T-helper 1 cell treated with Interleukin-12 subunit alpha and Interleukin-12 subunit beta and Interleukin-4 antibody, amounts not matched to agents 30 ng/mL and 1 ng/mL, for 36 hours (primary cell): ENCODE data around the gene MORN1. TPM values are rescaled to one million over a fixed set of nuclear protein-coding genes. Genes with fewer than 3 reads are reported as not detected.

Experiments used
- intact Hi-C: fragments of 100-400 bp; cut with micrococcal nuclease; formaldehyde crosslinking; loops from one replicate; pipeline ENCODE4 v1.15.1; 2024
- total RNA-seq: library from RNA; stranded (reverse); gene quantifications from 2 replicates; pipeline ENCODE4 v1.2.3, GENCODE V29; 2022

The MORN1 gene
- total RNA-seq, 1 donor from 2014 or later: 7.8 TPM

GRCh38 chr1:2375923-2376260, 15.5 kb downstream of the MORN1 start:
- intact Hi-C loops: no loop called here

GRCh38 chr1:2375246-2375922, 16.0 kb downstream of the MORN1 start:
- intact Hi-C loops: no loop called here

DNA sequence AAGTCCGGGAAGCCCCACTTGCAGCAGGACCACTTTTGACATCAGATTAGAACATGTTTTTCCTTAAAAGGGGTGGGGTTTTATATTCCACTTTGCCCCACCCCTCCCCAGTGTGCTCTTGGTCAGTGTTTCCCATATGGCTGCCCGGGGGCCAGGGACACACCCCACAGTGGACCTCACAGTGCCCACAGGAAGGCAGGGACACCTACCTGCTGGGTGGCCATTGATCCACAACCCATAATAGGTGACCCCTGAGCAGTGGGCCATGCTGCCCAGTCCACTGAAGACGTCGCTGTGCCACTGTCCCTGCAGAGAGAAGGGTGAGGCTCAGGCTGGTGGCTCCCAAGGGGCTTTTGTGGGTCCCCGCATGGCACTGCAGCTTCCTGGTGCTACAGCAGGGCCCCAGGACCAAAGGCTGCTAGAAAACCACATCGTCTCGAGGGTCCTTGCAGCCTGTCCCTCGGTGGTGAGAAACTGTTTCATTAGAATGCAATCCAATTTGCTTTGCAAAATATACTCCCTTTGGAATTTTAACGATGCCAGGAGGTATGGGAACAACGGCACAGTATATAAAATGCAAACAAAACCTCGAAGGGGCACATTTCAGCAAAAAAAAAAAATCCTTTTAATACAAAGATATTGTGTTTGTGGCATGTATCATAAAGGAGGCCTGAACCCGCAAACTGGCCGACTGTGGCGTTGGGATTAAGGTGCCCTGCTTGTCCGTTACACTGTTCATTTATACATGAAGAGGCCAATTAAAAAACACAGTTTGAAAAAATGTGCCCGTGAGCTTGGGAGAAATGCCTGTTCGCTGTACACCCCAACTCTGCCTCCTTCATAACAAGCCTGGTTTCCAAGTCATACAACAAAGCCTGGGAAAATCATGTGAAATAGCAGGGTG, 16.9 kb downstream of the MORN1 start:
- intact Hi-C loops: no loop called here

GRCh38 chr1:2373551-2374251, 17.7 kb downstream of the MORN1 start:
- intact Hi-C loops: no loop called here

GRCh38 chr1:2372551-2373490, 18.5 kb downstream of the MORN1 start:
- intact Hi-C loops: no loop called here

DNA sequence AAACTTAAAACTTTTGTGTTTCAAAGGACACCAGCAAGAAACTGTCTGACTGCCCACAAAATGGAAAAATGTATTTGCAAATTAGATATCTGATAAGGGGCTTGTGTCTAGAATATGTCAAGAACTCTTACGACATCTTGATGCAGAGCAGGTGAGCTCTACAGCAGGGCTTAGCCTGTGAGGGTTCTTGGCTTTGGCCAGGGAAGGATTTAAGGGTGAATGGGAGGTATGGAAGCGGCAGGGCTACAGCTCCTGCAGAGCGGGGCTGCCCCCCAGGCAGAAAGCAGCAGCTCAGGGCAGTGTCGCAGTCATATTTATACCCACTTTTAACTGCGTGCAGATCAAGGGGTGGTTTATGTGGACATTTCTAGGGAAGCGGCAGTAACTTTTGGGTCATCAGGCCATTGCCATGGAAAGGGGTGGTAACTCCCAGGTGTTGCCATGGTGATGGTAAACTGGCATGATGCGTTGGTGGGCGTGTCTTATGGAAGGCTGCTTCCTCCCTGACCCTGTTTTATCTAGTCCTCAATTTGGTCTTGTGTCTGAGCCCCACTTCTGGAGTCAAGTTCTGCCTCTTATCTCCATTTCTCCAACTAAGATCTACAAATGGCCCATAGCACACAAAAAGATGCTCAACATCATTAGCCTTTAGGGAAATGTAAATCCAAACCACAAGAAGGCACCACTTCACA, 23.2 kb downstream of the MORN1 start:
- intact Hi-C loops: no loop called here

GRCh38 chr1:2363847-2364513, 27.4 kb downstream of the MORN1 start:
- intact Hi-C loops: no loop called here

DNA sequence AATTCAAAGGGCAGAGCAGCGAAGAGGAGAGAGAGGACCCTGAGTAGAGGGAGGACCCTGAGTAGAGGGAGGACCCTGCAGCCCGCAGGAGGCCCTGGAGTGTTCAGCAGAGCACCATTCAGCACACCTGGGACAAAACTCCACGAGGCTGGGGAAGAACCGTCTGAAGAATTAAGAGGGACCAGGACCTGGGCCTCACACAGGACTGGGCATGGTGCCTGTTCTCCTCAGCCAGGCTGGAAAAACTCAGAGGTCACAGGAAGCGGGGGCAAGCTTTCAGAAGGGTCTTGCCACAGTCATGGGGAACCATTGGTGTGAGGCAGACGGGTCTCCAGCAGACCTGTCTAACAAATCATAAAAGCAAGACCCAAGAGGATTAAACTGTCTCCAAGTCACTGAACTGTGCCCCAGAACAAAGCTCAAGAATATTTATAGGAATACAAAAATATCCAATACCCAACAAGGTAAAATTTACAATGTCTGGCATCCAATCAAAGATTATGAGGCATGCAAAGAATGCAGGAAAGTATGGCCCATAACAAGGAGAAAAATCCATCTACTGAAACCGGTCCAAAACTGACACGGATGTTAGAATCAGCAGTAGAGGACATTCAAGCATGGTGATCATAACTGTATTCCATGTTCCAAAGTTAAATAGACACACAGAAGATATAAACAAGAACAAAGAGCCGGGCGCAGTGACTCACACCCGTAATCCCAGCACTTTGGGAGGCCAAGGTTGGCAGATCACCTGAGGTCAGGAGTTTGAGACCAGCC, 30.6 kb downstream of the MORN1 start:
- intact Hi-C loops: no loop called here

DNA sequence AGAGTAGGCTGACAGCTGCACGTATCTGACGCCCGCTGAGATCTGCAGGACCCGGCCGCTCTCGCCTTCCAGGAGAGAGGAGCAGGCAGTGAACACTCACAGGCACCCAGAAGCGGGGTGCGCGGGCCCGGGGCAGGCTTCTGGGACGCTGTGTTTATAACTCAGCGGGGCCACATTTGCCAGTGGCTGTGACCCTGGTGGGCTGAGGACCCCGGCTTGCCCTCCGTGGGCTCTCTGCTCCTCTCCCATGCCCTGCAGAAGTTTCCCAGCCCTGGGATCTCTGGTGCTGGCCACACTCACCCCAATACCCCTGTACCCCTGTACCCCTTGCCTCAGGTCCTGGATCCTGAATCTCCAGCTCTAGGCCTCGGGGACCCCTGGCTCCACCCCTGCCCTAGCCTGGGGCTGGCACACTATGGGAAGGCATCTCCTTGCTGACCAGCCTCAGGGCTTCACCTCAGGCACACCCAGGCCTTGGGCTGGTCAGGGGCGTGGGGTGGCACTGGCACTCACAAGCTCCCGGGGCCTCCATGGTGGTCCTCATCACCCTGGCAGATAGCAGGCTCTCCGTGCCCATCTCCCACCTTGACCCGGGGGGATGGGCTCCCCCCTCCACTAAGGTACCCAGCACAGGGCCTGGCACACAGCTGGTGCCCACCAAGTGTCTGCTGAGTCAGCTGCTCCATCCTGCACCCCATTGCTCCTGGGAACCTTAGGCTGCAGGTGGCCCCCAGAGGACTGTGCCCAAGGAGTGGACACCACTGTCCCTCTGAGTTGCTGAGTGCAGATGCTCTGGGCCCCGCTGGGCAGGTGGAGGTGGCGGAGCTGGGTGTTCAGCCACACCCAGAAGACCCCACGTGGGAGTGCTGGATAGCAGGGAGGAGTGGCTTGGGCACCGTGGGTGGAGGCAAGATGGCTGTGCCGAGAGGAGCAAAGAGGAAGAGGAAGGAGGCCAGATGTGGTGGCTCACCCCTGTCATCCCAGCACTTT, 32.4 kb downstream of the MORN1 start:
- intact Hi-C loops: no loop called here

DNA sequence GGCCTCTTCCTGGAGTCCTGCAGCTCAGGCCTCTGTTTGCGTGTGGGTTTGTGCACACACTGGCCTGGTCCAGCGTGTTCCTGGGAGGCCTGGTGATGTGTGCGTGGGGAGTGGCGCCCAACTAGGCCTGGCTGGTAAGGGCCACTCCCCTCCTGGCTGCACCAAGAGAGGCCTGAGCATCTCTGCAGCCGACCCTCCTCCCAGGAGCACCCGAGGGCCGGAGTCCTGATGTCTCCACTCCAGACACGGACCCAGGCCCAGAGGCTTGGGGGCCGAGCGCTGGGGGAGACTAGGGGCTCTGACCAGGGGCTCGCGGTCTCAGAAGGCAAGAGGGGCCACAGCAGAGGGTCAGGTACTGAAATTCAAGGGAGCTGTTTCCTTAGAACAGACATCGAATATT, 33.3 kb downstream of the MORN1 start:
- intact Hi-C loops: no loop called here

DNA sequence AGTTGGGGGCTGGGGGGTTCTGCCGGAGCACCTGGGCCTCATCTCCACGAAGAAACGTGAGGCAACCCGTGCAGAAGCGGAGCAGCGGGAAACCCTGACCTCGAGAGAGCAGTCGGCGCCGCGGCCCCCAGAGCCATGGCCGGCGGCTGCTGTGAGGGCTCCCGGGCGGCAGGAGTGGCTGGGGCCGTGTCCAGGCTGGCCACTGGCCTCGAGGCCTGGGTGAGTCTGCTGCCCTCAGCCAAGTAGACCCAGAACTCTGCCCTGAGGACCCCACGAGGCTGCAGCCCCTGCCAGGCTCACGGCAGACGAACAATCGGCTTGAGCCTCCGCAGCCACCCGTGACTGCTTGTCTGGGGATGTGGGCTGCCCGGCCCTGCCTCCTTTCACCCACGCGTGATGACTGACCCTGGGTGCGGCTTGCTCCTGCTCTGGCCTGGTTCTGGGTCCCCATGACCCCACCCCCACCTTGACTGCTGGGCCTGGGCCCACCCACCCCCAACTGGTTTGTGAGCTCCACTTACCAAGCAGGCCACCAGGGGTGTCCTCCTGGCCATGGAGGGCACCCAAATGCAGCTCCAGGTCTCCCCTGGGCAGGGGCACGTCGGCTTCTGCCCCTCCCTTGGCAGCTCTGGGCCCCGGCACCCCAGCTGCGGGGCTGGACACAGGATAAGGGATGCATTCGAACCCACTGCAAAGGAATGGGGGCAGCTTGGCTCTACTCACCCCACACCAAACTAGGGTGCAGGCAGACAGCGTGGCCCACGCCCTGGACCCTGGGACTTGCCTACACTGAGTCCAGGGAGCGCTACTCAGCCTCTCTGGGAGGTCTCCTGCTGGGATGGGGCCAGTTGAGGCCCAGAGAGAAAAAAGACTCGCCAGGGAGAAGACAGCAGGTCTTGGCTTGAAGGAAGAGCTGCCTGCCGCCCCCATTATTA, 34.2 kb downstream of the MORN1 start:
- intact Hi-C loops: no loop called here

GRCh38 chr1:2356401-2356800, 35.0 kb downstream of the MORN1 start:
- intact Hi-C loops: no loop called here

GRCh38 chr1:2355373-2356261, 35.7 kb downstream of the MORN1 start:
- intact Hi-C loops: no loop called here

- intact Hi-C loops: no loop called here
Observed at GRCh38 chr1:2354511-2355372, 36.6 kb downstream of the MORN1 start.
